ENCODE measurements around the gene PDE4A.

DNA sequence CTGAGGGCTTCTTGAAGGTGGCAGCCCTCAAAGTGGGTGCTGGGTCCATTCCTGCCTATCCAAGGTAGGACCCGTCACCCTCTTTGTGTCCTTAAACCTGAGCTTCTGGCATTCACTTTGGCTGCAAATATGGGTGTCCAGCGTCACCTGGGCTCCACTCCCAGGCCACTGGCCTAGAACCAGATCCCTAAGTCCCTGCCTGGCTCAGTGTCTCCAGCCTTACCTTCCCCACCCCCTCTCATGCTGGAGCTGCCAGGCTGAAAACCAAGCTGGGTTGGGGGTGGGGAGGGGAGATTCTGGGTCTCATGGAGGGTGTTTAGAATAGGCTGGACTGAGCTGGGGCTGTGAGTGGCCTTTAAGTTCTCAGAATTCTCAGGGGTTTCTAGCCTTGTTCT is 12.4 kb downstream of the PDE4A start:
- TF ChIP-seq, protein P1, sequence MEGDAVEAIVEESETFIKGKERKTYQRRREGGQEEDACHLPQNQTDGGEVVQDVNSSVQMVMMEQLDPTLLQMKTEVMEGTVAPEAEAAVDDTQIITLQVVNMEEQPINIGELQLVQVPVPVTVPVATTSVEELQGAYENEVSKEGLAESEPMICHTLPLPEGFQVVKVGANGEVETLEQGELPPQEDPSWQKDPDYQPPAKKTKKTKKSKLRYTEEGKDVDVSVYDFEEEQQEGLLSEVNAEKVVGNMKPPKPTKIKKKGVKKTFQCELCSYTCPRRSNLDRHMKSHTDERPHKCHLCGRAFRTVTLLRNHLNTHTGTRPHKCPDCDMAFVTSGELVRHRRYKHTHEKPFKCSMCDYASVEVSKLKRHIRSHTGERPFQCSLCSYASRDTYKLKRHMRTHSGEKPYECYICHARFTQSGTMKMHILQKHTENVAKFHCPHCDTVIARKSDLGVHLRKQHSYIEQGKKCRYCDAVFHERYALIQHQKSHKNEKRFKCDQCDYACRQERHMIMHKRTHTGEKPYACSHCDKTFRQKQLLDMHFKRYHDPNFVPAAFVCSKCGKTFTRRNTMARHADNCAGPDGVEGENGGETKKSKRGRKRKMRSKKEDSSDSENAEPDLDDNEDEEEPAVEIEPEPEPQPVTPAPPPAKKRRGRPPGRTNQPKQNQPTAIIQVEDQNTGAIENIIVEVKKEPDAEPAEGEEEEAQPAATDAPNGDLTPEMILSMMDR (conservative IDR thresholded peaks at IDR 0.05; ENCODE audit: low read depth, low read length): no peak
- TF ChIP-seq EZH2phosphoT487 (IDR thresholded peaks at IDR 0.05; ENCODE audit: borderline replicate concordance, low read length): no peak
- TF ChIP-seq EZH2 (IDR thresholded peaks at IDR 0.05; ENCODE audit: low read length, unreplicated experiment): no peak
